HepG2 (cell line): Measurements from ENCODE around the gene LMAN1L. TPM values are rescaled to one million over a fixed set of nuclear protein-coding genes. Genes with fewer than 3 reads are reported as not detected.

ENCODE experiments used
- ATAC-seq: fragments of 200-7000 bp; cut with Tn5 transposase; 3 replicates; pipeline ENCODE4 v1.9.1; 2020; ENCODE audit warnings: mild to moderate bottlenecking, moderate library complexity
- BruUV-seq: library from RNA; stranded (reverse); fragments of 400-500 nt; replicated peaks from 2 replicates; lab custom pipeline; 2021; lab: Mats Ljungman, UMichigan
- CTCF ChIA-PET: fragments of 300-600 bp; formaldehyde crosslinking; extraction: SDS; loops from one replicate; lab custom pipeline; 2021; ENCODE audit warnings: low total read pairs, inconsistent platforms, low intra/inter-chr PET ratio; lab: Yijun Ruan, JAX
- POLR2A ChIA-PET: fragments of 350-600 bp; sonication (Branson Sonifier 250); formaldehyde crosslinking; loops from one replicate; lab custom pipeline; 2020; ENCODE audit warnings: antibody characterized with exemption, inconsistent platforms; lab: Yijun Ruan, JAX
- DNase-seq: peaks from one replicate; pipeline ENCODE4 v3.0.0-alpha.2; 2015; ENCODE audit warnings: low spot score
- FAIRE-seq: peaks from 3 replicates; lab custom pipeline; 2011; peaks lifted over from hg19 to GRCh38; lab: Jason Lieb, UNC
- H2AFZ ChIP-seq: one replicate; pipeline ENCODE4 v1.6.1; 2011; ENCODE audit warnings: low read length, inconsistent platforms
- H3K27ac ChIP-seq: fragments of 300-600 bp; 3 replicates; pipeline ENCODE4 v1.8.0; 2011; ENCODE audit warnings: mixed run types, mild to moderate bottlenecking, mixed read lengths, low read length, inconsistent platforms; ENCODE audit not compliant: insufficient read depth; ENCODE audit errors: extremely low read length
- H3K27me3 ChIP-seq, 2 experiments: fragments of 200-600 bp in 1 of 2; 2 replicates in 1 of 2; 3 replicates in 1 of 2; pipeline versions ENCODE4 v1.6.0 to v1.8.0; 2011; ENCODE audit warnings: low read length in 2 of 2, mild to moderate bottlenecking in 2 of 2, moderate library complexity in 2 of 2, inconsistent platforms in 1 of 2; ENCODE audit not compliant: insufficient read depth in 2 of 2, control insufficient read depth in 1 of 2
- H3K36me3 ChIP-seq, 2 experiments: fragments of 200-600 bp in 1 of 2; replicated peaks in 1 of 2; 2 replicates in 1 of 2; 3 replicates in 1 of 2; pipeline versions ENCODE4 v1.5.1 to v1.8.0; 2011; ENCODE audit warnings: low read length in 2 of 2, inconsistent platforms in 1 of 2; ENCODE audit not compliant: insufficient read depth in 2 of 2, control insufficient read depth in 1 of 2
- H3K4me1 ChIP-seq: 2 replicates; pipeline ENCODE4 v1.5.1; 2012; ENCODE audit warnings: low read length, inconsistent platforms; ENCODE audit not compliant: insufficient read depth
- H3K4me2 ChIP-seq: 2 replicates; pipeline ENCODE4 v1.6.0; 2011; ENCODE audit warnings: low read depth, low read length, inconsistent platforms
- H3K4me3 ChIP-seq, 3 experiments: fragments of 200-600 bp in 1 of 3; sonication (generic), shearing (Covaris generic) in 1 of 3; replicated peaks in 1 of 3; 2 replicates each; pipeline ENCODE4 v1.5.1; 2011 to 2016; ENCODE audit warnings: low read length in 3 of 3, inconsistent platforms in 2 of 3, low read depth in 2 of 3, mild to moderate bottlenecking in 2 of 3, control low read depth in 1 of 3, mixed read lengths in 1 of 3; ENCODE audit not compliant: insufficient read depth in 1 of 3
- H3K79me2 ChIP-seq: one replicate; pipeline ENCODE4 v1.6.1; 2011; ENCODE audit warnings: low read length, inconsistent platforms; ENCODE audit not compliant: insufficient read depth
- H3K9ac ChIP-seq: 2 replicates; pipeline ENCODE4 v1.6.0; 2011; ENCODE audit warnings: mild to moderate bottlenecking, low read depth, low read length, inconsistent platforms; ENCODE audit not compliant: insufficient read depth
- H3K9me3 ChIP-seq: 2 replicates; pipeline ENCODE4 v1.5.1; 2012; ENCODE audit warnings: mild to moderate bottlenecking, low read length
- H4K20me1 ChIP-seq: 2 replicates; pipeline ENCODE4 v1.6.0; 2011; ENCODE audit warnings: inconsistent platforms, mild to moderate bottlenecking, low read length, moderate library complexity; ENCODE audit not compliant: insufficient read depth
- FOSL1 ChIP-seq: sonication (generic); formaldehyde crosslinking; IDR thresholded peaks from 2 replicates; pipeline ENCODE4 v1.9.0; 2021; ENCODE audit warnings: missing genetic modification reagents, borderline replicate concordance
- KDM2A ChIP-seq: sonication (generic); formaldehyde crosslinking; IDR thresholded peaks from 2 replicates; pipeline ENCODE4 v1.4.0; 2020; ENCODE audit warnings: low read depth, missing genetic modification reagents, borderline replicate concordance
- LRRFIP1 ChIP-seq: sonication (generic); formaldehyde crosslinking; conservative IDR thresholded peaks from 2 replicates; pipeline ENCODE4 v1.4.0; 2020; ENCODE audit warnings: missing genetic modification reagents
- PHF20 ChIP-seq: sonication (generic); formaldehyde crosslinking; IDR thresholded peaks from 2 replicates; pipeline ENCODE4 v1.5.0; 2020; ENCODE audit warnings: mild to moderate bottlenecking, missing genetic modification reagents
- TFAP4 ChIP-seq: sonication (generic); IDR thresholded peaks from 2 replicates; pipeline ENCODE4 v1.6.1; 2016; ENCODE audit warnings: low read depth, borderline replicate concordance
- TFE3 ChIP-seq: IDR thresholded peaks from 2 replicates; pipeline ENCODE4 v1.6.1; 2016
- ZNF460 ChIP-seq: sonication (generic); formaldehyde crosslinking; IDR thresholded peaks from 2 replicates; pipeline ENCODE4 v1.5.1; 2020; ENCODE audit warnings: missing genetic modification reagents, mild to moderate bottlenecking, borderline replicate concordance
- ZNF510 ChIP-seq: sonication (generic); formaldehyde crosslinking; IDR thresholded peaks from 2 replicates; pipeline ENCODE4 v1.4.0; 2020; ENCODE audit warnings: low read depth, mild to moderate bottlenecking, missing genetic modification reagents
- ZNF574 ChIP-seq: sonication (generic); formaldehyde crosslinking; IDR thresholded peaks from 2 replicates; pipeline ENCODE4 v1.4.0; 2020; ENCODE audit warnings: missing genetic modification reagents
- ZNF710 ChIP-seq: sonication (generic); formaldehyde crosslinking; IDR thresholded peaks from 2 replicates; pipeline ENCODE4 v1.5.0; 2020; ENCODE audit warnings: mild to moderate bottlenecking, missing genetic modification reagents, borderline replicate concordance
- WGBS: methylation state at CpG from one replicate; pipeline ENCODE4 v1.1.6; 2017; ENCODE audit warnings: low lambda C conversion rate; 5-methylcytosine and 5-hydroxymethylcytosine counted together
- in situ Hi-C: cut with HindIII; loops from 2 replicates; pipeline ENCODE4 v1.10.0; 2017; ENCODE audit warnings: low pct_unique_long_range_greater_than_20kb; ENCODE audit not compliant: extremely low pct_ligation_motif_present
- intact Hi-C: fragments of 100-400 bp; cut with micrococcal nuclease; formaldehyde crosslinking; loops from one replicate; pipeline ENCODE4 v1.10.0; 2022; ENCODE audit not compliant: unreplicated experiment
- polyA plus RNA-seq, 8 experiments: library from polyadenylated mRNA; depleted of rRNA in 3 of 8; stranded (reverse) in 7 of 8; unstranded in 1 of 8; fragments of >200 nt; fragmentation: Illumina TruSeq in 4 of 8; extraction: Trizol in 4 of 8; gene quantifications; 2 replicates each; pipeline versions ENCODE4 v1.2.1 to v1.2.3, GENCODE V29; 2011 to 2016; ENCODE audit warnings: low read depth in 4 of 8, missing spikeins in 1 of 8, mixed read lengths in 1 of 8; ENCODE audit not compliant: insufficient read depth in 1 of 8
- total RNA-seq, 5 experiments: library from RNA; depleted of rRNA; stranded (reverse); fragments of >200 nt; fragmentation: Illumina TruSeq; extraction: Trizol; gene quantifications; 2 replicates each; pipeline ENCODE4 v1.2.3, GENCODE V29; 2016; ENCODE audit warnings: low read depth in 1 of 5

LMAN1L gene
- total and polyA plus RNA-seq, 2 of the 13 experiments (the other 11 are each of a cell fraction or from before 2014, with no cell fraction given) = not detected

- Histone ChIP-seq H4K20me1 (no peaks in the 10 kb centered on the region), H3K79me2 (no peaks in the 10 kb centered on the region), H3K4me1 (peaks cover 92% of the 10 kb centered on the region), H3K4me3 (no peak overlapping the region), H3K9me3 (no peaks in the 10 kb centered on the region), H3K27me3 (no peaks in the 10 kb centered on the region), H3K4me2 (no peak overlapping the region), H3K36me3 (no peaks in the 10 kb centered on the region), H3K27ac (no peak overlapping the region), H3K9ac (no peak overlapping the region), H2AFZ (no peak overlapping the region)
- in situ Hi-C loops = loop anchor here (10.0 kb wide), 1 partner anchor 179 kb away; the partner anchor contains the start of gene RPP25
- ATAC-seq (no peak), FAIRE-seq (no peak), DNase-seq (no peak)
- CTCF ChIA-PET = no interaction called here
- intact Hi-C loops = no loop called here
- POLR2A ChIA-PET = interaction anchor here (1.8 to 2.2 kb wide), 2 partner anchors 12 to 16 kb away, joined by 7 read pairs; no protein-coding TSS in a partner anchor
- 76% methylated on average over 4 of the region's 4 CpGs for WGBS
- no TSS peak for BruUV-seq
- TF ChIP-seq FOSL1 (CRISPR knock-in tag) (no peak), TFE3 (CRISPR knock-in tag) (no peak), KDM2A (CRISPR knock-in tag) (no peak), PHF20 (CRISPR knock-in tag) (no peak), TFAP4 (no peak), ZNF510 (CRISPR knock-in tag) (no peak), ZNF710 (no peak), LRRFIP1 (CRISPR knock-in tag) (no peak), ZNF574 (no peak), ZNF460 (CRISPR knock-in tag) (no peak)
Measured at GRCh38 chr15:74775894-74776293, 36.7 kb upstream of the LMAN1L start.
